Dermis blood vessel endothelial cell (primary cell): ENCODE results near the gene IQSEC3. TPM values are rescaled to one million over a fixed set of nuclear protein-coding genes. Genes with fewer than 3 reads are reported as not detected.
"Not testable (repeated sequence)": the region's sequence is repeated elsewhere in the genome, so short reads cannot be mapped to it uniquely, and the experiment has no call there.

Experiments used
- DNase-seq: peaks from one replicate; pipeline ENCODE4 v3.0.0; 2010
- total RNA-seq: library from RNA; depleted of rRNA; stranded (reverse); fragments of >200 nt; gene quantifications from 2 replicates; pipeline ENCODE4 v1.2.3, GENCODE V29; 2014

IQSEC3 gene
- total RNA-seq, 1 donor from 2014 or later: under 0.01 TPM

- DNase-seq: no peak
These were observed 115.4 kb downstream of the IQSEC3 start for GRCh38 chr12:181921-182320.

GRCh38 chr12:182381-182892, 115.9 kb downstream of the IQSEC3 start:
- DNase-seq: peak; percentile 32

- DNase-seq: no peak
These were observed 118.4 kb downstream of the IQSEC3 start for GRCh38 chr12:184811-185575.

GRCh38 chr12:185576-185955, 119.0 kb downstream of the IQSEC3 start:
- no peak for DNase-seq

DNA sequence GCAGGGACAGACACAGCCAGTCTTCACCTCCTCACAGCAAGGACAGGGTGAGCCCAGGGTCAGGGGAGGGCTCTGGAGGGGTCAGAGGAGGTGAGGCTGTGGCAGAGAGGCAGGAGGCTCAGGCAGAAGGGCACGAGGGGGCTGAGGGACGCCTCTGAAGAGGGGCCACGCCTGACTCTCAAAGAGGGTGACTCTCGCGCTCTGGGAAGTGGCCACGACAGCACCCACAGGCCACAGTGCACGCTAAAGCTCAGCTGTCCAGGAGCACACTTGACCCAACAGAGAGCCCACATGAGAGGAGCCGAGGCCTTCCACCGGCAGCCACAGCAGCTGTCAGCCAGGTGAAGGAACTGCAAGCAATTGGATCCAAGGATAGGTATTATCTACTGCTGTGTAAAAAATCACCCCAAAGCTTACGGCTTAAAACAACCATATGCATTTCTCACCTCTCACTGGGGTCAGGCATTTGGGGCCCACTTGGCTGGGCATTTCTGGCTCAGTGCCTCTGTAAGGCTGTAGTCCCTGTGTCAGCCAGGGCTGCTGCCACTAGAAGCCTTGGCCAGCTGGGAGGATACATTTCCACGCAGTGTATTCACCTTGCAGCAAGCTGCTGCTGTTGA, 119.5 kb downstream of the IQSEC3 start:
- DNase-seq: no peak

GRCh38 chr12:187986-188909, 121.7 kb downstream of the IQSEC3 start:
- not testable (repeated sequence) for DNase-seq

DNA sequence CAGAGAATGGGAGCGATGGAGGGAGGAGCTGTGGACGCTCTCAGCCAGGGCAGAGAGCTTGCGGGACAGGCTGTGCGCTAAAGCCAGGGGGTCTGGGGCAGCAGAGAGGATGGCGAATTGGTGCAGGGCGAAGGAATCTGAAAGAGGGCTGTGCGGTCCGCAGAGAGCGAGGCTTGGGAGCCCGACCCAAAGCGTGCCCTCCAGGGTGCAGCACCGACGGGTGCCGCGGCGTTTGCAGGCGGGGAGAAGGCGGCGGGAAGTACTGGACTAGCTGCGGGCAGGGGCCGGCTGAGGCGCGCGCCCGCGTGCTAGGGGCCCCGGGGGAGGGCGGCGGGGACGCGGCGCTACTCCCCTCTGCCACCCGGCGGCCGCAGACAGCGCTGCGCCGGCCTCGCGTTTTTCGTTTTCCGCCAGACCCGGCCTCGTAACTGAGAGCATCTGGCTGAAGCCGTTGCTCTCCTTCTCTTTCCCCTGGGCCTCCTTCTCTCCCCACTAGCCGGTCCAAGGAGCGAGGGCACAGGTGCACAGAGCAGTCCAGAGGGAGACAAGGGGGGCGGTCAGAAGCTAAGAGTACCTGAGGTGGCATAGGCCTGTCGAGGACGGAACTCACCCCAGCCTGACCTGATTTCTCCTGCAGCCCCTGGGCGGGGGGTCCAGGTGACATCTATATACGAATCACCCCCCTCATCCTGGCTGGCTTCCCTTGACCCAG, 122.5 kb downstream of the IQSEC3 start:
- DNase-seq: peak; percentile 67

- DNase-seq: no peak
These were observed 123.0 kb downstream of the IQSEC3 start for GRCh38 chr12:189622-189962.

- DNase-seq: no peak
These were observed 124.3 kb downstream of the IQSEC3 start for GRCh38 chr12:190881-191280.

GRCh38 chr12:191541-191940, 125.0 kb downstream of the IQSEC3 start:
- DNase-seq: no peak

- DNase-seq: no peak
These were observed 126.7 kb downstream of the IQSEC3 start for GRCh38 chr12:193261-193660.

- no peak for DNase-seq
These were observed 127.7 kb downstream of the IQSEC3 start for GRCh38 chr12:194276-194675.

GRCh38 chr12:195156-195555, 128.6 kb downstream of the IQSEC3 start:
- DNase-seq: no peak

DNA sequence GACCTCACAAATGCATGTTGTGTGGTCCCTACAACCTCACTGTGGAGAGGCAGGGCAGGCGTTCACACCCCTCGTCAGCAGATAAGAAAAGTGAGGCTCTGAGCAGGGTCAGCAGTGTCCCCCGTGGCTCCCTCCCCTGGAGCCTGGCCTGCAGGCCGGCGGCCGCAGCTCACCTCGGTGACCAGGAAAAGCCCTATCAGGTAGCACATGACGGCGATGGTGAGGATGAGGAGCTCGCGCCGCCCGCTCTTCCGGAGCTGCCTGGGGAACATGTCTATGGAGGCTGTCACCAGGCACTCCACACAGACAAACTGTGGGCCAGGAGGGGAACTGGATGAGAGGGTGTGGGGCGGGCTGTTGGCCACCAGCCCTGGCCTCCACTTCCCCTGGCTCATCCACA, 129.4 kb downstream of the IQSEC3 start:
- no peak for DNase-seq

- no peak for DNase-seq
These were observed 129.9 kb downstream of the IQSEC3 start for GRCh38 chr12:196436-196835.

- no peak for DNase-seq
These were observed 130.8 kb downstream of the IQSEC3 start for GRCh38 chr12:197347-197746.

GRCh38 chr12:197911-198695, 131.5 kb downstream of the IQSEC3 start:
- DNase-seq: no peak

- no peak for DNase-seq
These were observed 132.1 kb downstream of the IQSEC3 start for GRCh38 chr12:198705-199104.

DNA sequence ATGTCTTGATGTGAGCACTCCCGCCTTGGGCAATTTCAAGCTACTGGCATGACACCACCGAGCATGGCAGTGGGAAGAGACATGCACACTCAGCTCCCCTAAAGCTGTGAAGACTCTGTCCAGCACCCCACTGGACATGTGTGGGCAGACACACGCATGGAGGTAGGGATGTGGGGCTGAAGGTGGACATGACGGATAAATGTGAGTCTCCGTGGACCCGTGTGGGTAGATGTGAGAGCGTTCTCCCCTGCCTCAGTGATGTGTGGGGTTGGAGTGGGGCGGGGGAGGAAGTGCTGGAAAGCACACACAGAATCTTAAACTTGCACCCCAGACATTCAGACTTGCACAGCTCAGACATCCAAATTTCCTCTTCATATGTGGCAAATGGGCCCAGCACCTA, 134.8 kb downstream of the IQSEC3 start:
- DNase-seq: no peak

DNA sequence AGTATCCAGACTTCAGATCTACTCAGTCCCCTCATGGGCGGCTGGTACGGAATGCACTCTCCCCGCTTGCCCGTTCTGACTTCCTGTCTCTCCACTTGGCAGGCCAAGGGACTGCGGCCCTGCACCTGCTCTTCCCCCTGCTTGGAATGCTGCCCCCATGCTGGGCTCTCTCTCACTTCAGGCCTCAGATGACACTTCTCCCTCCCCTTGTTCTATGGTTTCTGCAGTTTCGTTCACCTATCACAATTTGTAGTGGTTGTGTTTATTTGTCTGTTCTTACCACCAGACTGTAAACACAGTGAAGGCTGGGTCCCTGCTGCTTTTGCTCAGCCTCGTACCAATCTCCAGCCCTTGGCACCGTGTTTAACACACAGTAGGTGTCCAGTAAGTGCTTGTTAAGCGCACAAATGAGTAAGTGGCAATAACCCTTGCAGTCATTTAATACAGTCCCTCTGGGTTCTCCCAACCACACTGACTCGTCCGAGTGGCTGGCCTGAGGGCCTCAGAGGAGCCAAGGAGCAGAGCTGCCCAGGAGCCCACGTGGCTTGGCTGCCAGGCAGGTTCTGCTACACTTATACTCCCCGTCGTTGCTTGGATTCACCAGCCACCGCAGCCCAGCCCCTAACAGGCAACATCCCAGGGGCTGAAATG, 135.6 kb downstream of the IQSEC3 start:
- no peak for DNase-seq

GRCh38 chr12:203074-203461, 136.5 kb downstream of the IQSEC3 start:
- no peak for DNase-seq
